B cell (primary cell): ENCODE data around the gene TSHZ1. TPM values are rescaled to one million over a fixed set of nuclear protein-coding genes. Genes with fewer than 3 reads are reported as not detected.

Experiments used
- ATAC-seq: fragments of 200-7000 bp; cut with Tn5 transposase; one replicate; pipeline ENCODE4 v1.10.0; 2021; ENCODE audit warnings: low read depth, mild to moderate bottlenecking, moderate number of reproducible peaks, moderate library complexity
- CTCF ChIA-PET: fragments of 350-600 bp; sonication (Branson Sonifier 250); formaldehyde crosslinking; loops from one replicate; lab custom pipeline; 2021; ENCODE audit warnings: antibody characterized with exemption, inconsistent platforms; lab: Charles Lee
- POLR2A ChIA-PET: fragments of 350-600 bp; sonication (Branson Sonifier 250); formaldehyde crosslinking; loops from one replicate; lab custom pipeline; 2021; ENCODE audit warnings: antibody characterized with exemption; lab: Charles Lee
- DNase-seq: peaks from one replicate; pipeline ENCODE4 v3.0.0; 2013
- H2AFZ ChIP-seq: 2 replicates; pipeline ENCODE4 v1.6.1; 2012; ENCODE audit warnings: mild to moderate bottlenecking, low read depth, low read length; ENCODE audit not compliant: insufficient read depth, poor library complexity, severe bottlenecking
- H3K27ac ChIP-seq, 2 donors: 1 replicate in 1 of 2; 2 replicates in 1 of 2; pipeline ENCODE4 v1.5.1; 2012 to 2013; ENCODE audit warnings: low read length in 2 of 2, mild to moderate bottlenecking in 2 of 2, moderate library complexity in 1 of 2
- H3K27me3 ChIP-seq, 4 experiments: fragments of 200-600 bp in 1 of 4; sonication (generic) in 1 of 4; replicated peaks in 1 of 4; 1 replicate in 2 of 4; 2 replicates in 2 of 4; pipeline versions ENCODE4 v1.6.1 to v1.7.0; 2013 to 2016; ENCODE audit warnings: low read length in 3 of 4, mild to moderate bottlenecking in 2 of 4, mixed read lengths in 1 of 4, moderate library complexity in 1 of 4; ENCODE audit not compliant: insufficient read depth in 4 of 4, control insufficient read depth in 3 of 4; ENCODE audit errors: control extremely low read depth in 1 of 4
- H3K36me3 ChIP-seq, 2 experiments: replicated peaks in 1 of 2; 1 replicate in 1 of 2; 2 replicates in 1 of 2; pipeline versions ENCODE4 v1.6.1 to v1.7.1; 2013; ENCODE audit warnings: low read length in 1 of 2; ENCODE audit not compliant: insufficient read depth in 2 of 2, control insufficient read depth in 1 of 2; ENCODE audit errors: control extremely low read depth in 1 of 2, extremely low read depth in 1 of 2
- H3K4me1 ChIP-seq, 2 donors: fragments of 200-600 bp in 1 of 2; sonication (generic) in 1 of 2; 1 replicate in 1 of 2; 2 replicates in 1 of 2; pipeline versions ENCODE4 v1.5.1 to v1.6.1; 2013 to 2017; ENCODE audit warnings: low read length in 2 of 2; ENCODE audit not compliant: control insufficient read depth in 2 of 2, insufficient read depth in 2 of 2
- H3K4me2 ChIP-seq: replicated peaks from 2 replicates; pipeline ENCODE3; 2012; ENCODE audit warnings: mild to moderate bottlenecking, low read depth, low read length; ENCODE audit not compliant: poor library complexity, severe bottlenecking
- H3K4me3 ChIP-seq, 5 experiments: fragments of 200-600 bp in 1 of 5; sonication (generic) in 1 of 5; 1 replicate in 3 of 5; 2 replicates in 2 of 5; pipeline versions ENCODE4 v1.5.1 to v1.7.0; 2011 to 2016; ENCODE audit warnings: low read length in 4 of 5, mild to moderate bottlenecking in 4 of 5, low read depth in 2 of 5, control low read depth in 1 of 5, moderate library complexity in 1 of 5; ENCODE audit not compliant: insufficient read depth in 1 of 5; ENCODE audit errors: control extremely low read depth in 1 of 5, extremely low read depth in 1 of 5
- H3K79me2 ChIP-seq: fragments of 200-600 bp; sonication (generic); one replicate; pipeline ENCODE4 v1.6.0; 2016; ENCODE audit warnings: low read length; ENCODE audit not compliant: control insufficient read depth, insufficient read depth
- H3K9ac ChIP-seq: fragments of 200-600 bp; sonication (generic); 2 replicates; pipeline ENCODE4 v1.6.1; 2017; ENCODE audit warnings: mild to moderate bottlenecking, low read length, moderate library complexity
- H3K9me3 ChIP-seq, 3 donors: one replicate each; pipeline versions ENCODE4 v1.6.1 to v1.7.1; 2013; ENCODE audit warnings: low read length in 2 of 3; ENCODE audit not compliant: control insufficient read depth in 2 of 3, insufficient read depth in 1 of 3; ENCODE audit errors: control extremely low read depth in 1 of 3
- H4K20me1 ChIP-seq: 2 replicates; pipeline ENCODE4 v1.6.0; 2012; ENCODE audit warnings: mild to moderate bottlenecking, low read length; ENCODE audit not compliant: insufficient read depth, control insufficient read depth, poor library complexity, severe bottlenecking
- H3K27ac Mint-ChIP-seq: one replicate; pipeline ENCODE4 v1.8.0; 2021; ENCODE audit warnings: mixed read lengths
- H3K27me3 Mint-ChIP-seq: one replicate; pipeline ENCODE4 v1.8.0; 2021; ENCODE audit warnings: mixed read lengths
- H3K4me1 Mint-ChIP-seq: one replicate; pipeline ENCODE4 v1.8.0; 2021; ENCODE audit warnings: mixed read lengths
- H3K4me3 Mint-ChIP-seq: one replicate; pipeline ENCODE4 v1.8.0; 2021; ENCODE audit warnings: mixed read lengths
- H3K9me3 Mint-ChIP-seq: one replicate; pipeline ENCODE4 v1.8.0; 2022; ENCODE audit warnings: mixed read lengths; ENCODE audit not compliant: insufficient read depth
- EZH2 ChIP-seq: IDR thresholded peaks from 2 replicates; pipeline ENCODE4 v1.6.1; 2012; ENCODE audit warnings: borderline replicate concordance, low read depth, mild to moderate bottlenecking, moderate library complexity, low read length; ENCODE audit not compliant: insufficient read depth, poor library complexity, severe bottlenecking
- WGBS: methylation state at CpG from one replicate; pipeline ENCODE4 v1.1.5; 2013; ENCODE audit warnings: missing lambda C conversion rate; ENCODE audit not compliant: insufficient coverage; 5-methylcytosine and 5-hydroxymethylcytosine counted together
- intact Hi-C: fragments of 100-400 bp; cut with micrococcal nuclease; formaldehyde crosslinking; loops from one replicate; pipeline ENCODE4 v1.10.0; 2022
- polyA plus RNA-seq: library from polyadenylated mRNA; depleted of rRNA; stranded (reverse); fragments of >200 nt; gene quantifications from 2 replicates; pipeline ENCODE4 v1.2.3, GENCODE V29; 2012
- total RNA-seq, 2 donors: library from RNA; stranded (reverse); fragments of 120-200 nt in 1 of 2; gene quantifications; 1 replicate in 1 of 2; 2 replicates in 1 of 2; pipeline versions ENCODE4 v1.2.3 to v1.2.4, GENCODE V29; 2013 to 2022
- TF ChIP-seq, protein P1 (sequence below): fragments of 200-600 bp; IDR thresholded peaks from one replicate; pipeline ENCODE4 v1.8.0; 2022; ENCODE audit warnings: antibody characterized with exemption, mild to moderate bottlenecking

Gene TSHZ1
- total and polyA plus RNA-seq, 2 donors (not counting 1 experiment from before 2014, with no cell fraction given): 5.3 to 9.8 TPM

DNA sequence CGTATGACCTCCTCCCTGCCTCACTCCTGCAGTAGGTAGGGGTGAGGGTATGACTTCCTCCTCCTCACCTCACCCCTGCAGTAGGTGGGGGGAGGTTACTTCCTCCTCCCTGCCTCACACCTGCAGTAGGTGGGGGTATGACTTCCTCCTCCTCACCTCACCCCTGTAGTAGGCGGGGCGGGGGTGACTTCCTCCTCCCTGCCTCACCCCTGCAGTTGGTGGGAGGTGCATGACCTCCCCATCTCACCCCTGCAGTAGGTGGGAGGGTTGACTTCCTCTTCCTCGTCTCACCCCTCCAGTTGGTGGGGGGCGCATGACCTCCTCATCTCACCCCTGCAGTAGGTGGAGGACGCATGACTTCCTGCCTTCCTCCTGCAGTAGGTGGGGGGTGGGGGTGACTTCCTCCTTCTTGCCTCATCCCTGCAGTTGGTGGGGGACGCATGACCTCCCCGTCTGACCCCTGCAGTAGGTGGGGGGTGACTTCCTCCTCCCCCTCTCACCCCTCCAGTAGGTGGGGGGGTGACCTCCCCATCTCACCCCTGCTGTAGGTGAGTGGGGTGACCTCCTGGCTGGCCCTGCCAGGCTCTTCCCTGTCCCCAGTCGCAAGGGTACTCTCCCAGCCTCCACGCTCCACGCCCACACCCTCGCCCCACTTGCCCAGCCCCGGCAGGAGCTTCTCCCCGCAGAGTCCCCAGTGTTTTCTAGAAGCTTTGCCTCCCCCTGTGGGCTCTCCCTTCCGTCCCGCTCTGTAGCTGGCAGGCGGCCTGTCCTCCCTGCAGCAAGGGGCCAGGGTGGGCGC lies 39.3 kb downstream of the TSHZ1 start:
- no peak for TF ChIP-seq EZH2
- TF ChIP-seq, protein P1, sequence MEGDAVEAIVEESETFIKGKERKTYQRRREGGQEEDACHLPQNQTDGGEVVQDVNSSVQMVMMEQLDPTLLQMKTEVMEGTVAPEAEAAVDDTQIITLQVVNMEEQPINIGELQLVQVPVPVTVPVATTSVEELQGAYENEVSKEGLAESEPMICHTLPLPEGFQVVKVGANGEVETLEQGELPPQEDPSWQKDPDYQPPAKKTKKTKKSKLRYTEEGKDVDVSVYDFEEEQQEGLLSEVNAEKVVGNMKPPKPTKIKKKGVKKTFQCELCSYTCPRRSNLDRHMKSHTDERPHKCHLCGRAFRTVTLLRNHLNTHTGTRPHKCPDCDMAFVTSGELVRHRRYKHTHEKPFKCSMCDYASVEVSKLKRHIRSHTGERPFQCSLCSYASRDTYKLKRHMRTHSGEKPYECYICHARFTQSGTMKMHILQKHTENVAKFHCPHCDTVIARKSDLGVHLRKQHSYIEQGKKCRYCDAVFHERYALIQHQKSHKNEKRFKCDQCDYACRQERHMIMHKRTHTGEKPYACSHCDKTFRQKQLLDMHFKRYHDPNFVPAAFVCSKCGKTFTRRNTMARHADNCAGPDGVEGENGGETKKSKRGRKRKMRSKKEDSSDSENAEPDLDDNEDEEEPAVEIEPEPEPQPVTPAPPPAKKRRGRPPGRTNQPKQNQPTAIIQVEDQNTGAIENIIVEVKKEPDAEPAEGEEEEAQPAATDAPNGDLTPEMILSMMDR: no peak
- H3K79me2 ChIP-seq: peaks cover 26% of the 10 kb centered on the region
- peak overlapping the region; percentile 39 to 69 for H3K27ac ChIP-seq
- Mint-ChIP-seq H3K4me3 (no peak overlapping the region), H3K27ac (peak overlapping the region; percentile 43), H3K4me1 (peaks cover 32% of the 10 kb centered on the region), H3K9me3 (no peaks in the 10 kb centered on the region), H3K27me3 (no peaks in the 10 kb centered on the region)
- ChIA-PET POLR2A (no interaction called here), CTCF (no interaction called here)
- WGBS: 97% methylated on average over 10 of the region's 18 CpGs
- H3K4me1 ChIP-seq: peaks cover 11 to 26% of the 10 kb centered on the region in 2 donors
- no peaks in the 10 kb centered on the region for H4K20me1 ChIP-seq
- peaks cover 0 to 22% (median 9%) of the 10 kb centered on the region in 3 donors for H3K9me3 ChIP-seq
- no peak overlapping the region for H3K9ac ChIP-seq
- no peak overlapping the region for H3K4me2 ChIP-seq
- DNase-seq (peak; percentile 56), ATAC-seq (peak; percentile 34)
- no peaks in the 10 kb centered on the region for H3K27me3 ChIP-seq
- no peaks in the 10 kb centered on the region for H3K36me3 ChIP-seq
- H3K4me3 ChIP-seq: no peak overlapping the region
- intact Hi-C loops: no loop called here
- H2AFZ ChIP-seq: no peak overlapping the region

DNA sequence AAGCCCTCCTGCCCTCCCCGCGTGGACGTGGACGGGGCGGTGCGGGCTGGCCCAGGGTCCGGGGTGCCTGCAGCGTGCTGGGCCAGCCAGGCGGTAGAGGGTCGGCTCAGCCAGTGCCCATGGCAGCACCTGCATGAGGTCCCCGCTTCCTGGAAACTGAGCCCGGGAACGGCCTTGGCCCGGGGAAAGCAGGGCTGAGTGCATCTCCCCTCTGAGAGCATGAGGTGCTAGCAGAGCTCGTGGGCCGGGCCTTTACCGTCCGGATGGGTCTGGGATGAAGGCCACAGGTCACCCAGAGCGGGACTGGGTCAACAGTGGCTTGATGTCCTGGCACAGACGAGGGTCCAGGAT lies 39.8 kb downstream of the TSHZ1 start:
- ATAC-seq: no peak
- ChIA-PET POLR2A (no interaction called here), CTCF (no interaction called here)
- Histone ChIP-seq H2AFZ (no peak overlapping the region), H3K79me2 (peaks cover 26% of the 10 kb centered on the region), H3K9ac (no peak overlapping the region), H3K27ac (no peak overlapping the region), H4K20me1 (no peaks in the 10 kb centered on the region), H3K4me2 (no peak overlapping the region), H3K9me3 (peaks cover 0 to 22% (median 9%) of the 10 kb centered on the region in 3 donors), H3K36me3 (no peaks in the 10 kb centered on the region), H3K4me3 (no peak overlapping the region), H3K27me3 (no peaks in the 10 kb centered on the region), H3K4me1 (peaks cover 11 to 26% of the 10 kb centered on the region in 2 donors)
- Mint-ChIP-seq H3K27ac (no peak overlapping the region), H3K9me3 (no peaks in the 10 kb centered on the region), H3K4me1 (peaks cover 32% of the 10 kb centered on the region), H3K27me3 (no peaks in the 10 kb centered on the region), H3K4me3 (no peak overlapping the region)
- DNase-seq: no peak
- intact Hi-C loops: no loop called here
- no peak for TF ChIP-seq EZH2
- TF ChIP-seq, protein P1: no peak
- WGBS: 97% methylated on average over 20 of the region's 20 CpGs
